Mesendoderm (in vitro differentiated cells): ENCODE measurements around the gene ABCB6.
"Not testable (repeated sequence)": the region's sequence is repeated elsewhere in the genome, so short reads cannot be mapped to it uniquely, and the experiment has no call there.

Source experiments
- DNase-seq: peaks from one replicate; pipeline ENCODE4 v3.0.0; 2013
- H2AK5ac ChIP-seq: 2 replicates; pipeline ENCODE4 v1.6.1; 2013; ENCODE audit warnings: low read length, inconsistent platforms
- H2BK120ac ChIP-seq: 2 replicates; pipeline ENCODE4 v1.6.1; 2013; ENCODE audit warnings: low read depth, mild to moderate bottlenecking, low read length, moderate library complexity, mixed read lengths
- H2BK15ac ChIP-seq: replicated peaks from 2 replicates; pipeline ENCODE4 v1.6.1; 2013; ENCODE audit warnings: low read depth, mild to moderate bottlenecking, moderate library complexity
- H2BK5ac ChIP-seq: 2 replicates; pipeline ENCODE4 v1.6.1; 2013; ENCODE audit warnings: low read length, inconsistent platforms
- H3K18ac ChIP-seq: 2 replicates; pipeline ENCODE4 v1.6.1; 2013; ENCODE audit warnings: mild to moderate bottlenecking, low read length, mixed read lengths
- H3K23ac ChIP-seq: one replicate; pipeline ENCODE4 v1.6.1; 2013; ENCODE audit warnings: low read length
- H3K27ac ChIP-seq: 2 replicates; pipeline ENCODE4 v1.5.1; 2013; ENCODE audit warnings: low read depth, mild to moderate bottlenecking, inconsistent platforms, low read length, moderate library complexity
- H3K27me3 ChIP-seq: 2 replicates; pipeline ENCODE4 v1.6.1; 2013; ENCODE audit warnings: low read length, control low read depth, mild to moderate bottlenecking, inconsistent platforms; ENCODE audit not compliant: insufficient read depth, poor library complexity
- H3K36me3 ChIP-seq: 2 replicates; pipeline ENCODE4 v1.6.1; 2013; ENCODE audit warnings: low read length, inconsistent platforms; ENCODE audit not compliant: control insufficient read depth, insufficient read depth
- H3K4ac ChIP-seq: one replicate; pipeline ENCODE4 v1.6.1; 2013; ENCODE audit warnings: low read depth, mild to moderate bottlenecking, low read length, moderate library complexity
- H3K4me1 ChIP-seq: 2 replicates; pipeline ENCODE4 v1.6.1; 2013; ENCODE audit warnings: low read depth, low read length, inconsistent platforms; ENCODE audit not compliant: control insufficient read depth
- H3K4me2 ChIP-seq: 2 replicates; pipeline ENCODE4 v1.6.1; 2013; ENCODE audit warnings: low read length
- H3K4me3 ChIP-seq: 2 replicates; pipeline ENCODE4 v1.5.1; 2013; ENCODE audit warnings: mild to moderate bottlenecking, low read length
- H3K56ac ChIP-seq: one replicate; pipeline ENCODE4 v1.6.1; 2013; ENCODE audit warnings: low read length
- H3K79me1 ChIP-seq: 2 replicates; pipeline ENCODE4 v1.6.1; 2013; ENCODE audit warnings: low read length, inconsistent platforms
- H3K79me2 ChIP-seq: 2 replicates; pipeline ENCODE4 v1.6.1; 2013; ENCODE audit warnings: mild to moderate bottlenecking, low read length; ENCODE audit not compliant: control insufficient read depth, insufficient read depth
- H3K9ac ChIP-seq: 2 replicates; pipeline ENCODE4 v1.6.1; 2013; ENCODE audit warnings: low read length, inconsistent platforms
- H4K5ac ChIP-seq: one replicate; pipeline ENCODE4 v1.6.1; 2013; ENCODE audit warnings: low read length
- H4K8ac ChIP-seq: one replicate; pipeline ENCODE4 v1.6.1; 2013; ENCODE audit warnings: low read depth, mild to moderate bottlenecking, control low read depth, low read length, moderate library complexity
- WGBS: extraction: QIAGEN DNeasy Blood & Tissue Kit; methylation state at CpG from one replicate; pipeline ENCODE4 v1.1.7; 2013; ENCODE audit warnings: low lambda C conversion rate, missing lambda C conversion rate; ENCODE audit not compliant: insufficient coverage; ENCODE audit errors: extremely low coverage; 5-methylcytosine and 5-hydroxymethylcytosine counted together

Gene ABCB6

GRCh38 chr2:219205165-219205538, 13.6 kb downstream of the ABCB6 start:
- Histone ChIP-seq H3K79me2 (no peaks in the 10 kb centered on the region), H3K18ac (no peak overlapping the region), H2AK5ac (no peak overlapping the region), H2BK5ac (no peak overlapping the region), H3K4me2 (no peak overlapping the region), H3K56ac (no peak overlapping the region), H4K5ac (no peak overlapping the region), H4K8ac (no peak overlapping the region), H3K4me1 (peaks cover 4% of the 10 kb centered on the region), H3K23ac (no peak overlapping the region), H3K4me3 (no peak overlapping the region), H3K27ac (no peak overlapping the region), H3K79me1 (no peaks in the 10 kb centered on the region), H3K36me3 (no peaks in the 10 kb centered on the region), H3K4ac (no peak overlapping the region), H2BK15ac (no peak overlapping the region), H3K27me3 (no peaks in the 10 kb centered on the region), H2BK120ac (no peak overlapping the region), H3K9ac (no peak overlapping the region)
- no CpG with 5 or more reads among the region's 5 CpGs for WGBS
- DNase-seq: no peak

GRCh38 chr2:219204425-219205164, 14.2 kb downstream of the ABCB6 start:
- no peak for DNase-seq
- Histone ChIP-seq H3K27ac (no peak overlapping the region), H3K27me3 (no peaks in the 10 kb centered on the region), H3K9ac (no peak overlapping the region), H3K4me2 (no peak overlapping the region), H3K4me1 (peaks cover 4% of the 10 kb centered on the region), H3K23ac (no peak overlapping the region), H3K36me3 (no peaks in the 10 kb centered on the region), H4K8ac (no peak overlapping the region), H2AK5ac (no peak overlapping the region), H2BK15ac (no peak overlapping the region), H3K79me1 (no peaks in the 10 kb centered on the region), H3K56ac (no peak overlapping the region), H2BK5ac (no peak overlapping the region), H3K4me3 (no peak overlapping the region), H3K79me2 (no peaks in the 10 kb centered on the region), H4K5ac (no peak overlapping the region), H2BK120ac (no peak overlapping the region), H3K4ac (no peak overlapping the region), H3K18ac (no peak overlapping the region)
- WGBS: no CpG with 5 or more reads among the region's 7 CpGs

- DNase-seq, H3K4me2 ChIP-seq, H3K36me3 ChIP-seq, H3K4me3 ChIP-seq, H4K5ac ChIP-seq, H2BK120ac ChIP-seq, H3K4me1 ChIP-seq, H2AK5ac ChIP-seq, H3K4ac ChIP-seq, H4K8ac ChIP-seq, H3K56ac ChIP-seq, H2BK5ac ChIP-seq, H3K27ac ChIP-seq, H3K9ac ChIP-seq, H3K79me2 ChIP-seq, H2BK15ac ChIP-seq, H3K27me3 ChIP-seq, H3K79me1 ChIP-seq, H3K18ac ChIP-seq, H3K23ac ChIP-seq: not testable (repeated sequence)
- WGBS: no CpG with 5 or more reads among the region's 21 CpGs
Measured at GRCh38 chr2:219201331-219201730, 17.4 kb downstream of the ABCB6 start.

GRCh38 chr2:219200502-219201326, 18.0 kb downstream of the ABCB6 start:
- H3K79me1 ChIP-seq, H3K23ac ChIP-seq, H3K9ac ChIP-seq, H2BK15ac ChIP-seq, H2BK120ac ChIP-seq, H3K27me3 ChIP-seq, H3K4me1 ChIP-seq, H3K36me3 ChIP-seq, H3K4me2 ChIP-seq, H2AK5ac ChIP-seq, H3K18ac ChIP-seq, H4K5ac ChIP-seq, H3K79me2 ChIP-seq, H3K4ac ChIP-seq, DNase-seq, H3K27ac ChIP-seq, H3K56ac ChIP-seq, H2BK5ac ChIP-seq, H4K8ac ChIP-seq, H3K4me3 ChIP-seq: not testable (repeated sequence)
- no CpG with 5 or more reads among the region's 26 CpGs for WGBS

- Histone ChIP-seq H4K5ac (no peak overlapping the region), H3K4ac (no peak overlapping the region), H3K27ac (no peak overlapping the region), H3K23ac (no peak overlapping the region), H3K56ac (no peak overlapping the region), H2BK15ac (no peak overlapping the region), H3K79me1 (no peaks in the 10 kb centered on the region), H3K4me2 (no peak overlapping the region), H3K27me3 (no peaks in the 10 kb centered on the region), H3K18ac (no peak overlapping the region), H3K36me3 (no peaks in the 10 kb centered on the region), H3K4me3 (no peak overlapping the region), H2BK120ac (no peak overlapping the region), H4K8ac (no peak overlapping the region), H3K9ac (no peak overlapping the region), H2AK5ac (no peak overlapping the region), H3K79me2 (no peaks in the 10 kb centered on the region), H2BK5ac (no peak overlapping the region), H3K4me1 (no peaks in the 10 kb centered on the region)
- no CpG with 5 or more reads among the region's 12 CpGs for WGBS
- no peak for DNase-seq
Measured at GRCh38 chr2:219199470-219200211, 19.1 kb downstream of the ABCB6 start.
